IMR-90 (cell line): ENCODE data around the gene GPRC5D.

Source experiments
- BHLHE40 ChIP-seq: fragments of 150-350 bp; IDR thresholded peaks from 2 replicates; pipeline ENCODE4 v1.6.1; 2016; ENCODE audit warnings: mild to moderate bottlenecking, low read depth, low read length
- CEBPB ChIP-seq: IDR thresholded peaks from 2 replicates; pipeline ENCODE4 v1.6.1; 2012; ENCODE audit warnings: low read depth, low read length, improper control_type of control experiment
- CHD1 ChIP-seq: IDR thresholded peaks from 2 replicates; pipeline ENCODE4 v1.6.1; 2012; ENCODE audit warnings: low read depth, low read length, improper control_type of control experiment
- MAFK ChIP-seq: IDR thresholded peaks from 2 replicates; pipeline ENCODE4 v1.6.1; 2012; ENCODE audit warnings: low read depth, low read length, improper control_type of control experiment
- MXI1 ChIP-seq: IDR thresholded peaks from 2 replicates; pipeline ENCODE4 v1.6.1; 2012; ENCODE audit warnings: low read depth, mild to moderate bottlenecking, low read length, moderate library complexity, borderline replicate concordance
- POLR2A ChIP-seq: IDR thresholded peaks from 2 replicates; pipeline ENCODE4 v1.6.1; 2012; ENCODE audit warnings: mild to moderate bottlenecking, low read depth, low read length
- RCOR1 ChIP-seq: IDR thresholded peaks from 2 replicates; pipeline ENCODE4 v1.6.1; 2012; ENCODE audit warnings: mild to moderate bottlenecking, low read length, improper control_type of control experiment; ENCODE audit not compliant: insufficient replicate concordance
- RFX5 ChIP-seq: IDR thresholded peaks from 2 replicates; pipeline ENCODE4 v1.8.0; 2012; ENCODE audit warnings: low read depth, mild to moderate bottlenecking, low read length, moderate library complexity
- SMC3 ChIP-seq: fragments of 150-350 bp; IDR thresholded peaks from 2 replicates; pipeline ENCODE4 v1.6.1; 2016; ENCODE audit warnings: low read depth, mild to moderate bottlenecking, antibody characterized with exemption, low read length, moderate library complexity
- TF ChIP-seq, protein P1 (sequence below): conservative IDR thresholded peaks from 2 replicates; pipeline ENCODE4 v1.5.1; 2012; ENCODE audit warnings: mild to moderate bottlenecking, low read depth, low read length, improper control_type of control experiment
- TF ChIP-seq, protein P2 (sequence below): fragments of 150-350 bp; IDR thresholded peaks from 2 replicates; pipeline ENCODE4 v1.6.1; 2016; ENCODE audit warnings: low read depth, mild to moderate bottlenecking, low read length, moderate library complexity, borderline replicate concordance
- TF ChIP-seq, protein P3 (sequence below): fragments of 150-350 bp; IDR thresholded peaks from 2 replicates; pipeline ENCODE4 v1.6.1; 2017; ENCODE audit warnings: mild to moderate bottlenecking, antibody characterized with exemption, low read length, low read depth

DNA sequence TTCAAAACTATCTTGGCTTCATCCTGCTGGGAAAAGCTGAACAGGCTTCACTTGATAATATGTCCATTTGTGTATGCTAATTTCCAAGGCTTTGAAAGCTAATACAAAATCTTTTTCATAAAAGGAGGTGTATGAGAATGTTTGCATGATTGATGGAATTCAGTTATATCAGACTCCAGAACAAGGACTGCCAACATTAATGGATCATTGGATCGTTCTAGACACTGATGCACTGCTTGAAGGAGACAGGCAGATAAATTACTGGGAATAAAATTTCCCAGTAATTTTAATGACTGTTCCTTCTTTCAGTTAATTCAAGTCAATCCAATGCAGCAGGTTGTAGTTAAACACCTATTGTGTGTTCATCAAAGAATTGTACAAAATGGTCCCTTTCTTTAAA is 466 bp downstream of the GPRC5D start:
- TF ChIP-seq CHD1, result no peak
- TF ChIP-seq, protein P1, sequence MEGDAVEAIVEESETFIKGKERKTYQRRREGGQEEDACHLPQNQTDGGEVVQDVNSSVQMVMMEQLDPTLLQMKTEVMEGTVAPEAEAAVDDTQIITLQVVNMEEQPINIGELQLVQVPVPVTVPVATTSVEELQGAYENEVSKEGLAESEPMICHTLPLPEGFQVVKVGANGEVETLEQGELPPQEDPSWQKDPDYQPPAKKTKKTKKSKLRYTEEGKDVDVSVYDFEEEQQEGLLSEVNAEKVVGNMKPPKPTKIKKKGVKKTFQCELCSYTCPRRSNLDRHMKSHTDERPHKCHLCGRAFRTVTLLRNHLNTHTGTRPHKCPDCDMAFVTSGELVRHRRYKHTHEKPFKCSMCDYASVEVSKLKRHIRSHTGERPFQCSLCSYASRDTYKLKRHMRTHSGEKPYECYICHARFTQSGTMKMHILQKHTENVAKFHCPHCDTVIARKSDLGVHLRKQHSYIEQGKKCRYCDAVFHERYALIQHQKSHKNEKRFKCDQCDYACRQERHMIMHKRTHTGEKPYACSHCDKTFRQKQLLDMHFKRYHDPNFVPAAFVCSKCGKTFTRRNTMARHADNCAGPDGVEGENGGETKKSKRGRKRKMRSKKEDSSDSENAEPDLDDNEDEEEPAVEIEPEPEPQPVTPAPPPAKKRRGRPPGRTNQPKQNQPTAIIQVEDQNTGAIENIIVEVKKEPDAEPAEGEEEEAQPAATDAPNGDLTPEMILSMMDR, result no peak
- no peak for TF ChIP-seq RCOR1
- TF ChIP-seq, protein P2, sequence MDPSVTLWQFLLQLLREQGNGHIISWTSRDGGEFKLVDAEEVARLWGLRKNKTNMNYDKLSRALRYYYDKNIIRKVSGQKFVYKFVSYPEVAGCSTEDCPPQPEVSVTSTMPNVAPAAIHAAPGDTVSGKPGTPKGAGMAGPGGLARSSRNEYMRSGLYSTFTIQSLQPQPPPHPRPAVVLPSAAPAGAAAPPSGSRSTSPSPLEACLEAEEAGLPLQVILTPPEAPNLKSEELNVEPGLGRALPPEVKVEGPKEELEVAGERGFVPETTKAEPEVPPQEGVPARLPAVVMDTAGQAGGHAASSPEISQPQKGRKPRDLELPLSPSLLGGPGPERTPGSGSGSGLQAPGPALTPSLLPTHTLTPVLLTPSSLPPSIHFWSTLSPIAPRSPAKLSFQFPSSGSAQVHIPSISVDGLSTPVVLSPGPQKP, result no peak
- TF ChIP-seq POLR2A, result no peak
- TF ChIP-seq SMC3, result no peak
- TF ChIP-seq RFX5, result no peak
- TF ChIP-seq MAFK, result no peak
- TF ChIP-seq CEBPB, result no peak
- TF ChIP-seq, protein P3, sequence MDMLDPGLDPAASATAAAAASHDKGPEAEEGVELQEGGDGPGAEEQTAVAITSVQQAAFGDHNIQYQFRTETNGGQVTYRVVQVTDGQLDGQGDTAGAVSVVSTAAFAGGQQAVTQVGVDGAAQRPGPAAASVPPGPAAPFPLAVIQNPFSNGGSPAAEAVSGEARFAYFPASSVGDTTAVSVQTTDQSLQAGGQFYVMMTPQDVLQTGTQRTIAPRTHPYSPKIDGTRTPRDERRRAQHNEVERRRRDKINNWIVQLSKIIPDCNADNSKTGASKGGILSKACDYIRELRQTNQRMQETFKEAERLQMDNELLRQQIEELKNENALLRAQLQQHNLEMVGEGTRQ, result no peak
- TF ChIP-seq BHLHE40, result no peak
- TF ChIP-seq MXI1, result no peak
